HepG2 (cell line): ENCODE measurements around the gene SH2D3A. TPM values are rescaled to one million over a fixed set of nuclear protein-coding genes. Genes with fewer than 3 reads are reported as not detected.

Source experiments
- HNRNPUL1 ChIP-seq: fragments of 200-400 bp; formaldehyde crosslinking; IDR thresholded peaks from 2 replicates; pipeline ENCODE4 v1.6.1; 2017; ENCODE audit warnings: low read depth, mild to moderate bottlenecking, low read length, moderate library complexity
- JDP2 ChIP-seq: sonication (generic); formaldehyde crosslinking; IDR thresholded peaks from 2 replicates; pipeline ENCODE4 v1.8.1; 2022; ENCODE audit warnings: missing genetic modification reagents, borderline replicate concordance
- KDM5A ChIP-seq: fragments of 200-600 bp; sonication (generic); IDR thresholded peaks from 2 replicates; pipeline ENCODE4 v1.7.0; 2018; ENCODE audit warnings: antibody characterized with exemption, mild to moderate bottlenecking, low read length, borderline replicate concordance
- POLR2G ChIP-seq: fragments of 200-400 bp; formaldehyde crosslinking; IDR thresholded peaks from 2 replicates; pipeline ENCODE4 v1.6.1; 2018; ENCODE audit warnings: mild to moderate bottlenecking, low read depth, low read length, moderate library complexity
- REST ChIP-seq, 2 experiments: IDR thresholded peaks; 2 replicates each; pipeline ENCODE4 v1.6.1; 2011 to 2012; ENCODE audit warnings: low read length in 2 of 2, borderline replicate concordance in 1 of 2, low read depth in 1 of 2, mild to moderate bottlenecking in 1 of 2, moderate library complexity in 1 of 2
- RXRA ChIP-seq: sonication (generic); formaldehyde crosslinking; IDR thresholded peaks from 2 replicates; pipeline ENCODE4 v1.5.1; 2020; ENCODE audit warnings: missing genetic modification reagents
- SRSF9 ChIP-seq: fragments of 200-400 bp; formaldehyde crosslinking; IDR thresholded peaks from 2 replicates; pipeline ENCODE4 v1.6.1; 2018; ENCODE audit warnings: borderline replicate concordance, mild to moderate bottlenecking, low read depth, low read length; ENCODE audit not compliant: insufficient read depth, poor library complexity, severe bottlenecking
- USF2 ChIP-seq, 2 experiments: sonication (generic) in 1 of 2; formaldehyde crosslinking in 1 of 2; IDR thresholded peaks; 2 replicates each; pipeline versions ENCODE4 v1.5.1 to v1.6.1; 2011 to 2020; ENCODE audit warnings: borderline replicate concordance in 1 of 2, low read depth in 1 of 2, low read length in 1 of 2, mild to moderate bottlenecking in 1 of 2, missing genetic modification reagents in 1 of 2, moderate library complexity in 1 of 2
- ZC3H4 ChIP-seq: sonication (generic); formaldehyde crosslinking; IDR thresholded peaks from 2 replicates; pipeline ENCODE4 v1.4.0; 2020; ENCODE audit warnings: missing genetic modification reagents, borderline replicate concordance
- ZNF224 ChIP-seq: sonication (generic); formaldehyde crosslinking; IDR thresholded peaks from 2 replicates; pipeline ENCODE4 v1.5.0; 2020; ENCODE audit warnings: mild to moderate bottlenecking, missing genetic modification reagents
- ZNF333 ChIP-seq: sonication (generic); formaldehyde crosslinking; IDR thresholded peaks from 2 replicates; pipeline ENCODE4 v1.4.0; 2020; ENCODE audit warnings: mild to moderate bottlenecking, missing genetic modification reagents, borderline replicate concordance
- ZNF737 ChIP-seq: sonication (generic); formaldehyde crosslinking; IDR thresholded peaks from 2 replicates; pipeline ENCODE4 v1.5.0; 2020; ENCODE audit warnings: missing genetic modification reagents, mild to moderate bottlenecking, borderline replicate concordance
- polyA plus RNA-seq, 8 experiments: library from polyadenylated mRNA; depleted of rRNA in 3 of 8; stranded (reverse) in 7 of 8; unstranded in 1 of 8; fragments of >200 nt; fragmentation: Illumina TruSeq in 4 of 8; extraction: Trizol in 4 of 8; gene quantifications; 2 replicates each; pipeline versions ENCODE4 v1.2.1 to v1.2.3, GENCODE V29; 2011 to 2016; ENCODE audit warnings: low read depth in 4 of 8, missing spikeins in 1 of 8, mixed read lengths in 1 of 8; ENCODE audit not compliant: insufficient read depth in 1 of 8
- total RNA-seq, 5 experiments: library from RNA; depleted of rRNA; stranded (reverse); fragments of >200 nt; fragmentation: Illumina TruSeq; extraction: Trizol; gene quantifications; 2 replicates each; pipeline ENCODE4 v1.2.3, GENCODE V29; 2016; ENCODE audit warnings: low read depth in 1 of 5
- TF ChIP-seq, protein P1 (sequence below): sonication (generic); formaldehyde crosslinking; IDR thresholded peaks from 2 replicates; pipeline ENCODE4 v1.4.0; 2020; ENCODE audit warnings: missing genetic modification reagents
- TF ChIP-seq, protein P2 (sequence below): IDR thresholded peaks from 2 replicates; pipeline ENCODE4 v1.6.1; 2016; ENCODE audit warnings: low read depth, missing genetic modification reagents, missing compliant biosample characterization

The SH2D3A gene
- total and polyA plus RNA-seq, 2 of the 13 experiments (the other 11 are each of a cell fraction or from before 2014, with no cell fraction given), result 1.0 to 2.2 TPM

DNA sequence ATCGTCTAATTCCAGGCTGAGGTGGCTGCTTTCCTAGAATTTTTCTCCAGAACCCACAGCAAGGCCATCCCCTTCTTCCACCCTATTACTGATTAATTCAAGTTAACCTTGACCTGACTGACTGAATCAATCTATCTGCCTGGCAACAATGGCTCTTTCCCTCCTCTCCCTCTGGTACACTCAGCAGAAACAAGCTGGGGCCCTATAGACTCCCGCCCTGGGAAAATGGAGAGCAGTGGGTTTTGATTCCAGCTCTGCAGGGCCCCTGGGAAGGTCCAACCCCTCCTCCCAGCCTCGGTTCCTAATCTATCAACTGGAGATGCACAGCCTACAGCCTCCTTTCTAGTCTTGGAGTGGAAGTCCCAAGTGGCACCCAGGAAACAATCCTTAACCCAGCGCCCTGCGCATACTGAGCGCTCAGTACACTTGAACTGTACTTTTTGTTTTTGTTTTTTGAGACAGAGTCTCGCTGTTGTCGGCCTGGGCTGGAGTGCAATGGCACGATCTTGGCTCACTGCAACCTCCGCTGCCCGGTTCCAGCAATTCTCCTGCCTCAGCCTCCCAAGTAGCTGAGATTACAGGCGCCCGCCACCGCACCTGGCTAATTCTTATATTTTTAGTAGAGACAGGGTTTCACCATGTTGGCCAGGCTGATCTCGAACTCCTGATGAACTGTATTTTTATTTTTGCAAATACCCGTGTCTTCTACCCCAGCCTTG lies 41.6 kb downstream of the SH2D3A start (continued):
- TF ChIP-seq USF2 (IDR thresholded peaks at IDR 0.05; ENCODE audit: low read depth, low read length) (no peak), USF2 (CRISPR knock-in tag; IDR thresholded peaks at IDR 0.05; ENCODE audit: borderline replicate concordance) (no peak), HNRNPUL1 (no peak), SRSF9 (no peak), POLR2G (0 out of 2 replicates have a peak, but pooled peaks have one; percentile 55), KDM5A (no peak), REST (IDR thresholded peaks at IDR 0.05; ENCODE audit: borderline replicate concordance in 1 of 2, low read depth in 1 of 2, low read length in 2 of 2) (no peak), JDP2 (no peak), ZNF224 (CRISPR knock-in tag) (no peak), ZC3H4 (CRISPR knock-in tag) (no peak), ZNF737 (CRISPR knock-in tag) (no peak), RXRA (peak; percentile 67; the same call in 1 of the 2 replicates), ZNF333 (CRISPR knock-in tag) (no peak)
- TF ChIP-seq, protein P1, sequence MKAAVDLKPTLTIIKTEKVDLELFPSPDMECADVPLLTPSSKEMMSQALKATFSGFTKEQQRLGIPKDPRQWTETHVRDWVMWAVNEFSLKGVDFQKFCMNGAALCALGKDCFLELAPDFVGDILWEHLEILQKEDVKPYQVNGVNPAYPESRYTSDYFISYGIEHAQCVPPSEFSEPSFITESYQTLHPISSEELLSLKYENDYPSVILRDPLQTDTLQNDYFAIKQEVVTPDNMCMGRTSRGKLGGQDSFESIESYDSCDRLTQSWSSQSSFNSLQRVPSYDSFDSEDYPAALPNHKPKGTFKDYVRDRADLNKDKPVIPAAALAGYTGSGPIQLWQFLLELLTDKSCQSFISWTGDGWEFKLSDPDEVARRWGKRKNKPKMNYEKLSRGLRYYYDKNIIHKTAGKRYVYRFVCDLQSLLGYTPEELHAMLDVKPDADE (CRISPR knock-in tag), result no peak
- TF ChIP-seq, protein P2, sequence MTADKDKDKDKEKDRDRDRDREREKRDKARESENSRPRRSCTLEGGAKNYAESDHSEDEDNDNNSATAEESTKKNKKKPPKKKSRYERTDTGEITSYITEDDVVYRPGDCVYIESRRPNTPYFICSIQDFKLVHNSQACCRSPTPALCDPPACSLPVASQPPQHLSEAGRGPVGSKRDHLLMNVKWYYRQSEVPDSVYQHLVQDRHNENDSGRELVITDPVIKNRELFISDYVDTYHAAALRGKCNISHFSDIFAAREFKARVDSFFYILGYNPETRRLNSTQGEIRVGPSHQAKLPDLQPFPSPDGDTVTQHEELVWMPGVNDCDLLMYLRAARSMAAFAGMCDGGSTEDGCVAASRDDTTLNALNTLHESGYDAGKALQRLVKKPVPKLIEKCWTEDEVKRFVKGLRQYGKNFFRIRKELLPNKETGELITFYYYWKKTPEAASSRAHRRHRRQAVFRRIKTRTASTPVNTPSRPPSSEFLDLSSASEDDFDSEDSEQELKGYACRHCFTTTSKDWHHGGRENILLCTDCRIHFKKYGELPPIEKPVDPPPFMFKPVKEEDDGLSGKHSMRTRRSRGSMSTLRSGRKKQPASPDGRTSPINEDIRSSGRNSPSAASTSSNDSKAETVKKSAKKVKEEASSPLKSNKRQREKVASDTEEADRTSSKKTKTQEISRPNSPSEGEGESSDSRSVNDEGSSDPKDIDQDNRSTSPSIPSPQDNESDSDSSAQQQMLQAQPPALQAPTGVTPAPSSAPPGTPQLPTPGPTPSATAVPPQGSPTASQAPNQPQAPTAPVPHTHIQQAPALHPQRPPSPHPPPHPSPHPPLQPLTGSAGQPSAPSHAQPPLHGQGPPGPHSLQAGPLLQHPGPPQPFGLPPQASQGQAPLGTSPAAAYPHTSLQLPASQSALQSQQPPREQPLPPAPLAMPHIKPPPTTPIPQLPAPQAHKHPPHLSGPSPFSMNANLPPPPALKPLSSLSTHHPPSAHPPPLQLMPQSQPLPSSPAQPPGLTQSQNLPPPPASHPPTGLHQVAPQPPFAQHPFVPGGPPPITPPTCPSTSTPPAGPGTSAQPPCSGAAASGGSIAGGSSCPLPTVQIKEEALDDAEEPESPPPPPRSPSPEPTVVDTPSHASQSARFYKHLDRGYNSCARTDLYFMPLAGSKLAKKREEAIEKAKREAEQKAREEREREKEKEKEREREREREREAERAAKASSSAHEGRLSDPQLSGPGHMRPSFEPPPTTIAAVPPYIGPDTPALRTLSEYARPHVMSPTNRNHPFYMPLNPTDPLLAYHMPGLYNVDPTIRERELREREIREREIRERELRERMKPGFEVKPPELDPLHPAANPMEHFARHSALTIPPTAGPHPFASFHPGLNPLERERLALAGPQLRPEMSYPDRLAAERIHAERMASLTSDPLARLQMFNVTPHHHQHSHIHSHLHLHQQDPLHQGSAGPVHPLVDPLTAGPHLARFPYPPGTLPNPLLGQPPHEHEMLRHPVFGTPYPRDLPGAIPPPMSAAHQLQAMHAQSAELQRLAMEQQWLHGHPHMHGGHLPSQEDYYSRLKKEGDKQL (CRISPR knock-in tag), result no peak
